HUDEP-2 (cell line): ENCODE measurements around the gene JAK1.
"Not testable (repeated sequence)": the region's sequence is repeated elsewhere in the genome, so short reads cannot be mapped to it uniquely, and the experiment has no call there.

Experiments
- DNase-seq, 76 experiments: peaks; one replicate each; lab custom pipeline; 2025; ENCODE audit not compliant: unreplicated experiment in 76 of 76; lab: John Stamatoyannopoulos, UW

Gene JAK1

GRCh38 chr1:64953241-64953640, 13.1 kb downstream of the JAK1 start:
- DNase-seq, result no peak

GRCh38 chr1:64950284-64950809, 16.0 kb downstream of the JAK1 start:
- DNase-seq, result no peak

GRCh38 chr1:64948905-64949833, 17.2 kb downstream of the JAK1 start:
- no peak for DNase-seq

GRCh38 chr1:64948216-64948615, 18.1 kb downstream of the JAK1 start:
- DNase-seq, result no peak

GRCh38 chr1:64946916-64947315, 19.4 kb downstream of the JAK1 start:
- peak in 6 of 76 experiments; percentile 10 to 39 (median 21) for DNase-seq

GRCh38 chr1:64944913-64945312, 21.4 kb downstream of the JAK1 start:
- no peak for DNase-seq

GRCh38 chr1:64942675-64943074, 23.7 kb downstream of the JAK1 start:
- no peak for DNase-seq

GRCh38 chr1:64942118-64942517, 24.2 kb downstream of the JAK1 start:
- no peak for DNase-seq

GRCh38 chr1:64941461-64942117, 24.8 kb downstream of the JAK1 start:
- no peak for DNase-seq

GRCh38 chr1:64940025-64940424, 26.3 kb downstream of the JAK1 start:
- no peak for DNase-seq

GRCh38 chr1:64938991-64939390, 27.4 kb downstream of the JAK1 start:
- no peak for DNase-seq

- no peak for DNase-seq
These were observed 29.4 kb downstream of the JAK1 start for GRCh38 chr1:64936956-64937355.

- no peak for DNase-seq
These were observed 30.7 kb downstream of the JAK1 start for GRCh38 chr1:64935551-64936155.

- DNase-seq, result no peak
These were observed 31.5 kb downstream of the JAK1 start for GRCh38 chr1:64934878-64935275.

GRCh38 chr1:64934115-64934877, 32.1 kb downstream of the JAK1 start:
- no peak for DNase-seq

- no peak for DNase-seq
These were observed 32.9 kb downstream of the JAK1 start for GRCh38 chr1:64933296-64934070.

GRCh38 chr1:64932962-64933295, 33.4 kb downstream of the JAK1 start:
- no peak for DNase-seq

- DNase-seq, result not testable (repeated sequence)
These were observed 35.7 kb downstream of the JAK1 start for GRCh38 chr1:64930640-64931039.

- no peak for DNase-seq
These were observed 37.1 kb downstream of the JAK1 start for GRCh38 chr1:64929221-64929620.

GRCh38 chr1:64928325-64928724, 38.0 kb downstream of the JAK1 start:
- DNase-seq, result no peak
